OCI-M1 (cell line): Measurements from ENCODE around the gene RHOV.
"Not testable (repeated sequence)": the region's sequence is repeated elsewhere in the genome, so short reads cannot be mapped to it uniquely, and the experiment has no call there.

Experiments used
- DNase-seq: peaks from one replicate; lab custom pipeline; 2025; lab: John Stamatoyannopoulos, UW

Gene RHOV

DNA sequence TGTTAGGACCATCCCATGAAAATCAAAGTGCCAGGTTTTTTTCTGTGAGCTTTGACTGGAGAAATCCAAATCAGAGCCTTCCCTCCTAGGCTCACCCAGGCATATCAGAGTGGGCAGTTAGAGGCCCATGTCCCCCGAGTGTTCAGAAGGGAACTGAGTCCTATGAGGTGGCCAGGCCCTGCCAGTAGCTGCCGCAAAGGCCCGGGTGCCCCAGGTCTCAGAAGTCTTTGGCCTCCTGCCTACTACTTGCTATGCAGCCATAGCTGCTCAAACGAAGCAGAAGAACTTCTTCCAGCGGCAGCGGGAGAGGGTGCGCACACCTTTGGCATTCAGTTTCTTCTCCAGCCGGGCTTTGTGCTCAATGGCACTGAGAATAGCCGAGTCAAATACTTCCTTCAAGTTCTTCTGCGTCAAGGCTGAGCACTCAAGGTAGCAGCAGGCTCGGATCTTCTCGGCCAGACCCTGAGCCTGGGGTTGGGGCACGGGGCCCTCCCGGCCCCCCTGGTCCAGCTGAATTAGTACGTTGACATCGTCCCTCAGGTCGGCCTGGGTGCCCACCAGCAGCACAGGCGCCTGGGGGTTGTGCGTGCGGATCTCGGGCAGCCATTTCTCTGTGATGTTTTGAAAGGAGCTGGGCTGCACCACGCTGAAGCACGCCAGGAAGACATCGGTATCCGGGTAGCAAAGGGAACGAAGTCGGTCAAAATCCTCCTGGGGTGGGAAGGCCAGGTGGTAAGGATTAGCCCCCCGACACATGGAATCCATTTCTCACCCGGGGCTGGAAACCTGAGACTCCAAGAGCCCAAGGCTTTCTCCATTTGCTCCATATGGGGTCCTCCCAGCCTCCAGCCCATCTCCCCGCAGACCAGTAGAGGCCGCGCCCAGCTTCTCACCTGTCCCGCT lies 992 bp downstream of the RHOV start:
- no peak for DNase-seq

DNA sequence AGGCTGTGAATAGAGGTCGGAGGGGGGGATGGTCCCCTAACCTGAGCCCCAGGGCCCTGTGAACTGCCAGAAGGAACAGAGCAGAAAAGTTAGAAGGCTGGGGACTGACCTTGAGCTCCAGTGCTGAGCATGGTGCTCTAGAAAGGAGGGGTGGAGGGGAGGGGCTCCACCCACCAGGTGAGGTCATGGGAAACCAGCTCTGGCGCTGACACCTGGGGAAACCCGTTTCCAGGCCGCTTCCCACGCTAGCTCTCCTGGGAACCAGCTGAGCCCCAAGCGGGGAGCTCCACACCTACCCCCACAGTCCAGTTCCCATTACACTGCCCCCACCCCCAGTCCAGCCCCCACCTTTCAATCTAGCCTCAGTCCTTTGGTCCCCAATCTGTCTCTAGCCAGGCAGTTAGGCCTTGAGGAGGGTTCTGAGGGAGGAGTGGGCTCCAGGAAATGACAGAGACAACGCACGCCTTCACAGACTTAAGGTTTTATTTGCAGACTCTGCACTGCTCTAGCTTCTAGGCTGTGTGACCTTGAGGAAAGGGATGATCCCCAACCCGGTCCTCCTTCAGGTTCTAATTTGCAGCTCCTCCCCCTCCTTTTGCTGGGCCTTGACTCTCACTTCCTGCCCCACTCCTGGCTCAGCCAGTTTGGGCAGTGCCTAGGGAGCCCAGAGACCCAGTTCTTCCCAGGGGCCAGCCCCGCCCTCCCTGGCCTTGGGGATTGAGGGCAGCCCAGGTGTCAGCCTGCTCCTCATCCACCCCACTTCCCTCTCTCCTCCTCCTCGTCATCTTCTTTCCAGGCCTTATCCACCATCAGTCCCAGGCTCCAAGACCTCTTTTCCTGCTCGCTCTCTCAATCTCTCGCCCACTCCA lies 2.1 kb downstream of the RHOV start:
- DNase-seq, result no peak

DNA sequence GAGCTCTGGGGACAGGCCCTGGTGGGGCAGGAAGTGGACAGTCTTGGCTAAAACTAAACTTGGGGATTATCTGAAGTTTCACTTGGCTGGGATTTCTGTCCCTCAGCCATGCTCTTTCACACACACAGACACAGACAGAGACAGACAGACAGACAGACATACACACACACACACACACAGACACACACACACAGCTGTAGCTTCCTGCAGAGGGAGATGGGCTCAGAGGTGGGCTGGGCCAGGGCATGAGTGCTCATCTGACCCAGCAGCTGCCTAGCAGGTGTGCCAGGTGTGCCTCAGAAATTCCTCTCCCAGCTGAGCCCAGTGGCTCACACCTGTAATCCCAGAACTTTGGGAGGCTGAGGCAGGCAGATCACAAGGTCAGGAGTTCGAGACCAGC lies 3.3 kb downstream of the RHOV start:
- DNase-seq, result no peak

DNA sequence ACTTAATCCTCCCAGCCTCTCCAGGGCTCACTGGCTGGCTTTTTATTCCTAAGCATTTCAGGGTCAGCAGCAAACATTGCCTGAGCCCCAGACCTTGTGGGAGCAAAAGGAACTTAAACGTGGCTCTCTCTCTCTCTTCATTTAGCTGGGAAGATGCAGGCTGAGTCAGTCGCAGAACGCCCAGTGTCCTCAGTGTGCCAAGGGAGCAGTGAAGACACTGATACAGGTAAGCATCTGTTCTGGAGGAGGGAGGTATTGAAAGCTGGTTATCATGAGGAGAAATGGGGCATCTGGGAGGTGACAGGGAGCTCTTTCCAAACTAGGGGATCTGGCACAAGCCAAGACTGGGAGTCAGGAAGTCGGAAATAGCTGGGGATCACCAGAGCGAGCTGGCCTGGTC lies 4.3 kb downstream of the RHOV start:
- no peak for DNase-seq

DNA sequence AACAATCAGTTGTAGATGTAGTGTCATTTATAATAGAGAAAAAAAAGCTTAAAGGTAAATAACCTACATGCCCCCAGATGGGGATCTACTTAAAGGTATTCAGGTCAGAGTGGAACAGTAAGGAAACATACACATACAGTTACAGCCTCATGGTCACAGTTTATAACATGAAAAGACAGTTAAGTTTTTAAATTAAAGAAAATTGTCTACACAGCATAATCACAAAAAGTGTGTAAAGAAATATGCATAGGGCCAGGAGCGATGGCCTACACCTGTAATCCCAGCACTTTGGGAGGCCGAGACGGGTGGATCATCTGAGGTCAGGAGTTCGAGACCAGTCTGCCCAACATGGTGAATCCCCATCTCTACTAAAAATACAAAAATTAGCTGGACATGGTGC lies 6.8 kb downstream of the RHOV start:
- DNase-seq, result no peak

DNA sequence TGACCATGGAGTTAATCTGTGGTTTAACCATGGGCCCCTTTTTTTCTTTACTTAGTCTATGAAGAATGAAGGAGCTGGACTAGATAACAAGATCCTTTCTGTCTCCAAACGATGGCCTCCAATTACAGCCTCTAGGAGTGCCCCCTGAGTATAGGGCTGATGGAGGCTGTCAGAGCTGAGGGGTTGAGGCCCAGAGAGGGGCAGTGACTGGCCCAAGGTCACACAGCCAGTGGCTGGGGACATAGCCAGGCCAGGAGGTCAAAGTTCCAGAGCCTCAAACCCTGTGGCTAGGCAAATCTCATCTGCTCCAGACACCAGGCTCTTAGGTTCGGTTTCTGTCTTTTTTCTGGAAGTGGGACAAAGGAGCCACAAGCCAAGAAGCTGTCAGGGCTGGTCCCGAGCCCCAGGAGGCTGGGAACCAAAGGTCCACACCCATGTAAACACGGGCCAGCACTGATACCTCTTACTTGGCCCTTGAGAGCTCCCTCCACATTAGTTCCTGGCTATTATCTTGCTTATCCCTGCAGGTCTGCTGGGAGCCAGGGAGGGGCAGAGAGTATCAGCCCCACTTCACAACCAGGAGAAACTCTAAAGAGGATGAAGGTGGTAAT lies 10.3 kb downstream of the RHOV start:
- no peak for DNase-seq

DNA sequence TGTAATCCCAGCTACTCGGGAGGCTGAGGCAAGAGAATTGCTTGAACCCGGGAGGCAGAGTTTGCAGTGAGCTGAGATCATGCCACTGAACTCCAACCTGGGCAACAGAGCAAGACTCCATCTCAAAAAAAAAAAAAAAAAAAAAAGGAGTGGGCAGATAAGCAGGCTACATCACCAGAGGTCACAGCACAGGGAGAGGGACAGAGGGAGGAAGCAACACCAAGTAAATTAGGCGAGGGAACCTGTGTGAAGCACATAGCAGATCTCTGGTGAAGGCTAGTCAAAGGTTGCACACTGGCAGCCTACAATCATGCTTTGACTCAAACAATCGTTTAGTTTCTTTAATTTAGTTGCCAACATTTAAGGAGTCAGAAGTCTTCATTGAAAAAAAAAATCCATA lies 12.9 kb downstream of the RHOV start:
- not testable (repeated sequence) for DNase-seq

DNA sequence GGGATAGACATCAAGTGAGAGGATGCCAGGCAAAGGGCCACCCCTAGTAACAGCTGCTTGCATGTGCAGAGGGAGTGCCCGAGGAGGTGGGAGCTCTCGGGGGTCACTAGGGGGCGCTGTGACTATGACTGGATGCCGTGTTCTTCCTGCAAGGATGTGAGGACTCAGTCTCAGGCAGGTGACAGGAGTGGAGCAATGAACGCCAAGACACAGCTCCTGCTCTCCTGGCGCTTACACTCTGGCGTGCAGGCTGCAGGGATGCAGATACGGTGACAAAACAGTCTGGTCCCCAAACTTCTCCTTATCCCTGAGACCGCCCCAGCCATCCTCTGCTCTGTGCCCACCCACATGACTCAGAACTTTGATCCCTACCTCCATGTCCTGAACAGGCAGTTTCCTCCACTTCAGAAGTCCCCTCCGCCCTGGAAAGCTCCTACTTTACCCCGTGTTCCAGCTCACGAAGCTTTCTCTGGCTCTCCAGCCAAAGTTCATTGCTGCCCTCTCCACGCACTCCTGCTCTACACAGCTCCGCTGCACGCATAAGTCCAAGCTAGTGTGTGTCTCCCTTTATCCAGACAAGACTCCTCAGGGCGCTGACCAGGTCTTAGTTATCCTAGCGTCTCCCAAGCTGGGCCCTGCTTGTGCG lies 14.7 kb downstream of the RHOV start:
- peak; percentile 87 for DNase-seq

DNA sequence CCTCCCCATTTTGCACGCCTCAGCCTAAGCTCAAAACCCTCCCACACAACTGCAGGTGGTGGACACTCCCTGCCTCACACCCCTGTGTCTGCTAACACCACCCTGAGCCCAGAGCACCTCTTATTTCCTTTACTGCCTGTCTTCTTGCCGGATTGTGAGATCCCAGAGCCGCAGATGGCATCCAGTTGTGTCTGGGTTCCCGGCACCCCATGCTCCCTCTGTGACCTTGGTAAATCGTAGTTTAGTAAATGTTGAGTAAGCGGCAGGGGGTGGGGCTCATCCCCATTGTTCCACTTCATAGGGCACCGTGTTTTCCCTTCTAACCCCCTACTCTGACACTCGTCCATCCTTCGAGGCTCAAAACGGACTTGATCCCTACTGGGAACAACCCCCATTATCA lies 15.3 kb downstream of the RHOV start:
- DNase-seq, result no peak

DNA sequence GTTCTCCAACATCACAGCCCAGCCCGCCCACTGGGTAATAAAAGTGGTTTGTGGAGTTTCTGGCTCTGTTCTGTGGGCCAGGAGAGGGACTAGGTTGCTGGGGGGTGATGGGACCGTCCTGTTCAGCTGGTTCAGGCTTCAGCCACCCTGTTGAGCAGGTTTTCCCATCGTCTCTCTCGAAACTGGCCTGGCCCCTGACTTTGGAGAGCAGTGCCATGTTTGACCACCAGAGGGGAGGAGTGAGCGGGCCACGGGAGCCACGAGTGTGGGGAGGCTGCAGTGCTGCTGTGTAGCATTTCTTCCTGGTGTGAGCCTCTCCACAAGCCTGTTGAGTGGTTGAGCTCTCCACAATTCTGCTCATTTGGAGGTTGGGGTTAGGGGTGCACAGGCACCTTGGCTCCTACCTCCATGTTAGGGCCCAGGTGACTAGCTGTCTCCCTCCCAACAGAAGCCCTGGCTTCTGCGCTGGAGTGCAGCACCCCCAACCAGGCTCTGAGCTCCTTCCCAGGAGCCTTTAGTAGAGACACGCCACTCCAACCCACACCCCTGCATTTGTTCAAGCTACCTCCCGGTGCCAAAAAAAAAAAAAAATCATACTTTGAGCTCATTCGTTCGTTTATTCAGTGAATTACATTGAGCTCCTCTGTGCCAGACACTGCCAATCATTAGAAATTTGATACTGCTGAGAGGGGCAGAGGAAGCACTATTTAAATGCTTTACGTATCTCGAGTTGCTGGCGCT lies 16.3 kb downstream of the RHOV start:
- DNase-seq, result peak; percentile 90

DNA sequence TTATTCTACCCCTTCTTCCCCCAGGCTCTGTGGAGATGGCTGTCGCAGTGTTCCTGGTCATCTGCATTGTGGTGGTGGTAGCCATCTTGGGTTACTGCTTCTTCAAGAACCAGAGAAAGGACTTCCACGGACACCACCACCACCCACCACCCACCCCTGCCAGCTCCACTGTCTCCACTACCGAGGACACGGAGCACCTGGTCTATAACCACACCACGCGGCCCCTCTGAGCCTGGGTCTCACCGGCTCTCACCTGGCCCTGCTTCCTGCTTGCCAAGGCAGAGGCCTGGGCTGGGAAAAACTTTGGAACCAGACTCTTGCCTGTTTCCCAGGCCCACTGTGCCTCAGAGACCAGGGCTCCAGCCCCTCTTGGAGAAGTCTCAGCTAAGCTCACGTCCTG lies 17.3 kb downstream of the RHOV start:
- no peak for DNase-seq

DNA sequence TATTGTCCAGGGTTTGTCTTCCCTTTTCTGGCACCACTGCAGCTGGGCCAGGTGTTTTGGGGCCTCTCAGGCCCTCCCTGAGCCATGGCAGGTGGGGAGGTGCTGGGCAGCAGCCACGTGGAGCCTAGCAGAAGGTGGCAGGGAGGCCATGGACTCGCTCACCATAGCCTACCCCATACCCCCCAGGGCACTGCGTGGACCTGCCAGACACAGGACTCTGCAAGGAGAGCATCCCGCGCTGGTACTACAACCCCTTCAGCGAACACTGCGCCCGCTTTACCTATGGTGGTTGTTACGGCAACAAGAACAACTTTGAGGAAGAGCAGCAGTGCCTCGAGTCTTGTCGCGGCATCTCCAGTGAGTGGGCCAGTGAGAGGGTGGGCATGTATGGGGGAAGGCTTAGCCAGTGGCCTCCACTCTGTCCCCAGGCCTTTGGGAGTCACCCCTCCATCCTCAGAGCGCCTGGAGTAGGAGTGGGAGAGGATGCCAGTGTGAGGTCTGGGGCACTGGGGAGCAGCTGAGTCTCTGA lies 18.3 kb downstream of the RHOV start:
- no peak for DNase-seq

DNA sequence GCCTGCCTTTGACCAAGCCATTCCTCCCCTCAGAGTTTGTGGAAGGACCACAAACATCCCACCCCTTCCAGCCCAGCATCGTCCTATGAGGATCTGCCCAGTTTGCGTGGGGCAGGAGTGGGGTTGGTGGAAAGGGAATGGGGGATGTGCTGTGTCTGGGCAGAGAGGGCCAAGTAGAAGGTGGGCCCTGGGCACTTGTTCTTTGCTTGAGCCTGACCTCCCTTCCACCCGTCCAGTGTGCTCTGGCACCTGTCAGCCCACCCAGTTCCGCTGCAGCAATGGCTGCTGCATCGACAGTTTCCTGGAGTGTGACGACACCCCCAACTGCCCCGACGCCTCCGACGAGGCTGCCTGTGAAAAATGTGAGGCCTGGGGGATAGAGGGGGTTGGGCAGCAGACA lies 19.9 kb downstream of the RHOV start:
- DNase-seq, result no peak

DNA sequence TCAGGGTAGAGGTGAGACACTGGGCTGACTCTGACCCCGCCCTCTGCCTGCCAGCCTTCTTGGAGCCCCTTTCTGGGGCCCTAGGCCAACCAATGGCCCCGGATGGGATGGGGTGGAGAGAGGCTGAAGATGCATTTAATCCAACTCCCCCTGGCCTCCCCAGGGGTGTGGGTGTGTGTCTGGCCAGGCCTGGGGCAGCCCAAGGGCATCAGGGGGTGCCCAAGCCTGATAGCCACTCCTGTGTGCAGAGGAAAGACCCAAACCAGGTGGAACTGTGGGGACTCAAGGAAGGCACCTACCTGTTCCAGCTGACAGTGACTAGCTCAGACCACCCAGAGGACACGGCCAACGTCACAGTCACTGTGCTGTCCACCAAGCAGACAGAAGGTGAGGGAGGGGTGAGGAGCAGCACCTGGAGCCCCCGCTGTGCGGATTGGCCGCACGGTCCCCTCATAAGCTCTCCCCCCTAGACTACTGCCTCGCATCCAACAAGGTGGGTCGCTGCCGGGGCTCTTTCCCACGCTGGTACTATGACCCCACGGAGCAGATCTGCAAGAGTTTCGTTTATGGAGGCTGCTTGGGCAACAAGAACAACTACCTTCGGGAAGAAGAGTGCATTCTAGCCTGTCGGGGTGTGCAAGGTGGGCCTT lies 20.7 kb downstream of the RHOV start:
- no peak for DNase-seq

DNA sequence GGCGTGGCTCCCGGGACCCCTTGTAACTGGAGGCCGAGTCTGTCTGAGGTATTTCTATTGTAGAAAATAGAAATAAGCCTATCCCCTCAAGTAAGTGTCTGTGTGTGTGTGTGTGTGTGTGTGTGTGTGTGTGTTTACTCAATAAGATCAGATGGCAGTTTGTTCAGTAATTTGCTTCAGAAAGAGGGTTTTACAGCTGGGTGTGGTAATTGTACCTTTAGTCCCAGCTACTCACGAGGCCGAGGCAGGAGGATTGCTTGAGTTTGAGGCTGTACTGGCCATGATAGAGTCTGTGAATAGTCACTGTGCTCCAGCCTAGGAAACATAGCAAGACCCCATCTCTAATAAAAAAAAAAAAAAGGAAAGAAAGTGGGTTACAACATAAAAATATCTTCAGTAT lies 21.5 kb downstream of the RHOV start:
- no peak for DNase-seq

DNA sequence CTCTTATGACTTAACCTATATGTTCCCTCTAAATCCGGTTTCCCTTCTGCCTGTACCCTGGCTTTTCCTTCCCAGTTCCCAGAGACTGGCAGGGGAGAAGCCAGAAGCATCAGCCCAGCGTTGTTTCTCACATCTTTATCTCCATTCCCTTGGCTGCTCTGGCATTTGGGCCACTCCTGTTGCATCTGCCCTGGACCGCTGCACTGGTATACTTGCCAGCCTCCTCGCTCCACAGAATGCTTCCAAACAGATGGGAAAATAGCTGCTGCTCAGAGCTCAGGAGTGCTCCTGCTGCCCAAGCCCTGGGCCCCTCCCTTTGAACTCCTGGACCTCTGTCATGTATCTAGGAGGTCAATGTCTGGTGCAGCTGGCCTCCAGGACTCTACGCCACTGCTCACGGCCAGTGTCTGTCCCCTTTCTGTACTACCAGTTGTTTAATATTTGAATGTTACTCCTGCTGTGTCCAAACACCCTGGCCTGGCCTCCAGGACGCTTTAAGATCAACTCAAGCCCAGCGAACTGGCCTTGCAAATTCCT lies 23.4 kb downstream of the RHOV start:
- DNase-seq, result no peak

DNA sequence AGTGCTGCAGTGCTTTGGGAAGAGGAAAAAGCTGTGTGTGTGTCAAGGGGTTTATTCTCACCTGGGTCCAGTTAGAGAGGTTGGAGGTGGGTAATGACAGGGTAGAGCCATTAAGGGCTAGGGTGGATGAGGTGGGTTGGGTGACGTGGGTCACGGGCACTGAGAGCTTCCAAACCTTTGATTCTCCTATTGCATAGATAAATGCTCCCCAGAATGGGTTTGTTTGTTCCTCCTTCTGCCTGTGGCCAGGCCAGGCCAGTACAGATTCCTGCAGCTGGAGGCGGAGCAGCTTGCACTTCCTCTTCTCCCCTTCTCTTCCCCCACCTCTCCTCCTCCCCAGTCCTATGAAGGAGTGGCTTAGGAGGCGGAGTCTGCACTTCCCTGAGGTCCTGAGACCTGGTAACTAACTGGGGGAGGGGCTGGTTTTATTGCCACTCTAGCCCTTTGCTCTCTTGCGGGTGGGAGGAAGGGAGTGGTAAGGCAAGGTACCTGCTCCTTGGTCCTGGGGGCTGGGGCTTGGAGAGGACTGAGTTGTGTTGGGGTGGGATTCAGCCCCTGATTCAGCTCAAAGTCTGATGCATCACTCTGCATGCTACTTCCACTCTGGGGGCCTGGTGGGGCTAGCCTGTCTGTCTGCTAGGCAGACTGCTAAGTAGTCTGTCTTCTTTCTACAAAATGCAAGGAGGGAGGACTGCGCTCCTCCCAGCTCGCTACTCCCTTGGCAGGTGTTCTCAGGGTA lies 26.6 kb downstream of the RHOV start:
- DNase-seq, result peak; percentile 98

DNA sequence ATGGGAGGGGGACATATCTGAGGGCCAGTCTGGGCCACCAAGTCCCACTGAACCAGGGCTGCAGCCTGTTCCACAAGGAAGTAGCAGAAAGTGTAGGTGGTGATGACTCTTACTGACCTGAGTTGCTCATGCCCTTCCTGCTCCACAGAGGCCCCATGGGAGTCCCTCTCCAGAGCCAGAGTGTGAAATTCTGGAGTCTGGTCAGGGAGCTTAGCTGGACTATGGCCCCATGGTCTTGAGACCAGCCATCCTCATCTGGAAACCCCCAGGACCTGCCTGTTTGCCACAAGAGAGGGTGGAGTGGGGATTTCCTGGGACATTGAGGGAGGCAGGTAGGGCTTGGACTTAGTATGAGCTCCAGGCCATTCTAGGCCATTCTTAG lies 27.2 kb downstream of the RHOV start:
- no peak for DNase-seq

DNA sequence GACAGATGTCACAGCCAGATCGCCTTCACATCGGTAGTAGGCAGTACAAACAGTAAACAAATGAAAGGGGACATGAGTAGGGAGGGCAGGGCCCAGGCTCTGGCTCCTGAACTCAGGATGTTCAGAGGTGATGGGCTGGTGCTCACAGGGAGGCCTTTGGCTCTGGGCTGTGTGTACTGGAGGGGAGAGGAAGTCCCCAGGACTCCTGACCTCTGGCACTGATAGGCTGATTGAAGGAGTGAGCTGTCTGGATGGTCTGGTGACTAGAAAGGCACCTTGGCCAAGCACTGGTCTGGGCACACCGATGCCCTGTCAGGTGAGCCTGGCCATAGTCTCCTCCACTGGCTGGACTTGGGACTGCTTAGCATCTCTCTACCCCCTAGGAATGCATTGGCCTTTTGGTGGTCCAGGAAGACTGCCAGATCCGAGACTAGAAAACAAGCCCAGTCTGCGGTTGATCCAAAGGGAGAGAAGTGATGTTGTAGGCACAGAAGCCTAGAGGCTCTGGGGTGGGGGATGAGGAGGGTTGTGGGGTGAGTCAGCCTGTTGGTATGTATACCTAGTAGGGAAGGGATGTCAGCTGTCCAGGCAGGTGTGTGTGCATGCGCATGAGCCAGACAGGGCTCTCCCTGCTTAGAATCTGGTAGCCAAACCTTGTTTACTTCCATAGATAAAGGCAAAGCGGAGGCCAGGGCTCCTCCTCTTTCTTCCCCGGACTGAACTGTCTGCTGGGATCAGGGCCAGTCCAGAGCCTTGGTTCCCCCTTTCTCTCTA lies 28.3 kb downstream of the RHOV start:
- DNase-seq, result no peak
